Measurements from ENCODE around the gene NUDT1. TPM values are rescaled to one million over a fixed set of nuclear protein-coding genes. Genes with fewer than 3 reads are reported as not detected.

The NUDT1 gene
- 10 to 100 TPM; 12.4 to 18.6 TPM for total RNA-seq
- long read RNA-seq, donor 1, partial matches to known transcripts: 0 of 2 reads
- long read RNA-seq, donor 1, other reads (novel, unspliced or antisense): 0 of 2 reads
- long read RNA-seq, donor 2, partial matches to known transcripts: 0 of 1 reads
- long read RNA-seq, donor 2, other reads (novel, unspliced or antisense): 0 of 1 reads

DNA sequence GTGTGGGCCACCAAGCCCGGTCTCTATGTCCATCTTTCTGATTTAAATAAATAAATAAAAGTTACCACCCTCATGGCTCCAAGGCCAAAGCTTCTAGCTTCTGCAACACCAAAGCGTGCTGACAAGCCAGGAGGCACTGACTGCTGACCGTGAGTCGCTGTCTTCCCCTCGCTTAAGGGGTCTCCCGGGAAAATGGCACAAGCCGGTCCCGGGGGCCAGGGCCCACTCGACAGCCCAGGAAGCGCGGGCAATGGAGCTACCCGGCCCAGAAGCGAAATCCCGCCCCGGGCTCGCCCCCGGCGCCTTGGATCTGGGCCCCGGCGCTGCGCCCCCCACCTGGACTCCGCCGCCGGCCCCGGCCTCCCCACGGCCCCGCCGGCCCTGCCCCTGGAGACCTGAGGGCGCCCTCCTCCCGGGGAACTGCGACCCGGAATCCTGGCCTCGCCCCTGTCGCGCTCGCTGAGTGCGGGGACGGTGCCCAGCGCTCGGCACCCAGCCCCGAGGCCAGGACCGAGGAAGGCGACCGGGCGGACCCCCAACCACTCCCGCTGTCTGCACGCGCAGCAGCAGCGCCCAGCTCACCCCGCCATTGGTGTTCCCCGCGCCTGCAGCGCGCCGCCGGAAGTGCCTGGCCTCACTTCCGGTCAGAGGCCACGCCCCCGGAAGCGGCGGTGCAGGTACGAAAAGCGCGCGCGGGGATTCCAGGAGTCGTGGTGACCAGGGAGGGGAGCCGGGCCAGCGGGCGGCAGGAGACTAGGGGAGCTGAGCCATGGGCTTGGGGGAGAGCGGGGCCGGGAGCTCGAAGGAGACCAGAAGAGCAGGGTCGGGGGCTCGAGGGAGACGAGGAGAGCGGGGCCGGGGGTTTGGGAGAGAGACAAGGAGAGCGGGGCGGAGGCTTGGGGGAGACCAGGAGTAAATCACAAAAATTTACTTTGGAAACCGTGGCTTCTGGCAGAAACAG lies at the start of gene NUDT1, which contains the start of gene MRM2:
NUDT1 (plus strand) TSS at position 647 of the 961 bp plus-strand sequence. CDS start 2,349 bp downstream, outside the sequence.
MRM2 (minus strand) TSS at position 626 of the 961 bp plus-strand sequence; CDS start at position 590, 36 bp downstream.
- intact Hi-C loops (cut with DNase I): loop anchor here in 1 of 2 donors (10.0 kb wide), 1 partner anchor 73 kb away; the partner anchor contains the start of gene SNX8
- peak; percentile 94 for DNase-seq (ENCODE audit: low spot score)

GRCh38 chr7:2192831-2193534 lies 49.0 kb upstream of the NUDT1 start:
- no peak for DNase-seq (ENCODE audit: low spot score)
- intact Hi-C loops (cut with DNase I): no loop called here

- no peak for DNase-seq (ENCODE audit: low spot score)
- intact Hi-C loops (cut with DNase I): no loop called here
Observed at GRCh38 chr7:2193575-2194305, 48.3 kb upstream of the NUDT1 start.

GRCh38 chr7:2195400-2196246 lies 46.4 kb upstream of the NUDT1 start:
- DNase-seq (ENCODE audit: low spot score): no peak
- intact Hi-C loops (cut with DNase I): no loop called here

GRCh38 chr7:2196381-2197378 lies 45.3 kb upstream of the NUDT1 start:
- DNase-seq (ENCODE audit: low spot score): no peak
- intact Hi-C loops (cut with DNase I): no loop called here

DNA sequence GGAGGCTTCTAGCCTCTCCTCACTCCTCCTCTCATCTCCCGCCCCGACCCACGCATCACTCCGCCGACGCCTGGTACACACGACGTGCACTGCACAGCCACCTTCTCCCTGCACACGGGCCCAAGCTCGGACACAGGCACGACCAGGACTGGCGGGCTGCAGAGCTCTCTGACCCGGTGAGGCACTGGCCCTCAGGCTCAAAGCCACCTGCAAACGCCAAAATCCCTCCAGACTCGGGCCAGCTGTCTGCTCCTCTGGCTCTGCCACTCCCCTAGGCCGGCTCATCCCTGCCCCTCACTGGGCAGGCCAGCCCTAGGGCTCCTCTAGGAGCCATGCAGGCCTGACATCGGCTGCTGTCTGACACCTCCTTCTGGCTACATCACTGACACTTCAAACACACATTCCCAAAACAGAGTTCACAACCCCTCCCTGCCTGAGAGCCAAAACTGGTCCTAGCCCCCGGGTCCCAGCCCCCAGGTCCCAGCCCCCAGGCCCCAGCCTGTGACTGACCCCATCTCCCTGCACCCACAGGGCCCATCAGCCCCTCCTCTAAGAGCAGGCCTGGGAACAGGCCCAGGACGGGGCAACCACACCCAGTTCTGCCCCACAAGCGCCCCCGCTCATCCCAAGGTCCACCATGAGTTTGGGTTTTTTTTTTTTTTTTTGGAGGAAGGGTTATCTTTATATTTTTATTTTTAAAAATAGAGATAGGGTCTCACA lies 44.4 kb upstream of the NUDT1 start:
- no peak for DNase-seq (ENCODE audit: low spot score)
- intact Hi-C loops (cut with DNase I): no loop called here

- intact Hi-C loops (cut with DNase I): no loop called here
- DNase-seq (ENCODE audit: low spot score): no peak
Observed at GRCh38 chr7:2198206-2198605, 43.8 kb upstream of the NUDT1 start.

DNA sequence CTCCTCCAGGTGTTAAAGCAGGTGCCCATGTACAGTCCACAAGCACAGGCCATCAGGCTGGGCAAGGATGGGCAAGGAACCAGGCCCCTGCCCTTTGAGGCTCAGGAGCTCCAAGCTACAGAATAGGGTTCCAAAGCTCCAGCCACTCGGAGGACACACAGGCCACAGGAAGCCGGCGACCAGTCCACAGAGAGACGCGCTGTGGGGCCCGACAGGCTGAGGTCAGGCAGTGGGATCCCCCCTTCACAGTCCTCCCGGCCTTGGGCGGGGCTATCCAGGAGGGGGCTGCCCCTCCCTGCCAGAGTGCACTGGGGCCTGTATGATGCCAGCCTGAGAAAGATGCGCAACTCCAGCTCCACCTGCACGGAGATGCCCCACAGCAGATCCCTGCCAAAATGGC lies 43.3 kb upstream of the NUDT1 start:
- intact Hi-C loops (cut with DNase I): no loop called here
- DNase-seq (ENCODE audit: low spot score): no peak

DNA sequence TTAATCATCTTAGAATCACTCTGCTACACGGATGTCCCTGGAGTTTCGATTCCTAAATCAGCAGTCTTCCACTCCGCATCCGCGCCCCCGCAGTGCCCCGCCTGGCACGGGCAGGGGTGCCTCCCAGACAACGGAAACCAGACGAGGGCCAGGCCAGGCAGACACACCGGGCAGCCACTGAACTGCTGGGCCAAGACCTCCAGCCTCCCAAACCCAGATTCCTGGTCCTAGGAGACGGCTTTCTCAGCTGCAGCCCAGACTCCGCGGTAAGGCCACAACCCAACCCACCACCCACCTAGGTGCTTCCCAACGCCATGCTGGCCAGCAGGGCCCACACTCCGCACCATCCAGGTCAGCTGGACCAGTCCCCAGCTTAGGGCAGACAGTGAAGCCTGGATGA lies 42.5 kb upstream of the NUDT1 start:
- no peak for DNase-seq (ENCODE audit: low spot score)
- intact Hi-C loops (cut with DNase I): no loop called here

DNA sequence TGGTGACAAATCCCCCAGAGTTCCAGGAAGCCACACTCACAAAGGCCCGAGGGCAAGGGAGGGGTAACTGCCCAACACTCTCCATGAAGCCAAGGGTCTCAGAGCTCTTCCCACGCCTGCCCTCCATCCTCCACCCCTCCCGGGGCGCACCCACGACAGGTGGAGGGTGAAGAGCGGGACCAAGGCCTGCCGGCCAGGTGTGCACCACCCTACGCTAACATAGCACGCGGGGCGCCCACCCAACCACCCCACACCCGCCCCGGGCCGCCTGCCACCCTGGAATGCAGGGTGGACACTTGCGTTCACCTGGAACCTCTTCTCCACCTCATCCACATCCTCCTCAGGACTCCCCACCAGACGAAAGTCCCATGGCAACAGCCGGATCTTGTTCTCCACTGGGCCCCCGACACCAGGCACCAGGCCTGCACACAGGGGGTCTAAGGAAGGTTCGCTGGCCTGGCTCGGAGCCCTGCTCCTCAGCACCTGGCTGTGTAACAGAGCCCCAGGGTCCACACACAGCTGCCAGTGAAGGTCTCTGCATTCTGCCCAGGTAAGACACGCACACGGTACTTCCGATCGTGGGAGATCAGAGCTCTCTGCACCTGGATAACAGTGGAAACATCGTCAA lies 42.0 kb upstream of the NUDT1 start:
- DNase-seq (ENCODE audit: low spot score): peak; percentile 56
- intact Hi-C loops (cut with DNase I): loop anchor here (10.0 kb wide), 2 partner anchors 525 to 615 kb away; partner anchors contain the start of gene ELFN1 (in 1 of the 2)

GRCh38 chr7:2200584-2200980 lies 41.4 kb upstream of the NUDT1 start:
- intact Hi-C loops (cut with DNase I): loop anchor here (10.0 kb wide), 2 partner anchors 526 to 616 kb away; partner anchors contain the start of gene ELFN1 (in 1 of the 2)
- DNase-seq (ENCODE audit: low spot score): peak; percentile 63

DNA sequence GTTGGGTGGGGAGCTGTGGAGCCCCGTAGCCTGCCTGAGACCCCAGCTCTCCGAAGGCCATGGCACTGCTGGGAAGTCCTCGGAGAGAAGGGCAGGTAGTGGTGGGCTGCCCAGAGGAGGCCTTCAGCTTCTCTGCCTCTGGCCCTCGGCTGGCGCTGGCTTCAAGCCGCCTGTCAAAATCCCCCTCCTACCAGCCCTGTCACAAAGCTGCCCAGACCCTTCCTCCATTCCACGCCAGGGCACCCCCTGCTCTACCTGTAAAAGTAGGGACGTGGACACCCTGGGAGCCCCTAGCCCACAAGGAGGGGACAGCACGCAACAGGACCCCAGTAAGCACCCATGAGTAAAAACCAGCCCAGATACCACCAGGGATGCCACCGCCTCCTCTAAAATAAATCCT lies 40.9 kb upstream of the NUDT1 start:
- DNase-seq (ENCODE audit: low spot score): peak; percentile 41
- intact Hi-C loops (cut with DNase I): loop anchor here (10.0 kb wide), 2 partner anchors 526 to 616 kb away; partner anchors contain the start of gene ELFN1 (in 1 of the 2)

DNA sequence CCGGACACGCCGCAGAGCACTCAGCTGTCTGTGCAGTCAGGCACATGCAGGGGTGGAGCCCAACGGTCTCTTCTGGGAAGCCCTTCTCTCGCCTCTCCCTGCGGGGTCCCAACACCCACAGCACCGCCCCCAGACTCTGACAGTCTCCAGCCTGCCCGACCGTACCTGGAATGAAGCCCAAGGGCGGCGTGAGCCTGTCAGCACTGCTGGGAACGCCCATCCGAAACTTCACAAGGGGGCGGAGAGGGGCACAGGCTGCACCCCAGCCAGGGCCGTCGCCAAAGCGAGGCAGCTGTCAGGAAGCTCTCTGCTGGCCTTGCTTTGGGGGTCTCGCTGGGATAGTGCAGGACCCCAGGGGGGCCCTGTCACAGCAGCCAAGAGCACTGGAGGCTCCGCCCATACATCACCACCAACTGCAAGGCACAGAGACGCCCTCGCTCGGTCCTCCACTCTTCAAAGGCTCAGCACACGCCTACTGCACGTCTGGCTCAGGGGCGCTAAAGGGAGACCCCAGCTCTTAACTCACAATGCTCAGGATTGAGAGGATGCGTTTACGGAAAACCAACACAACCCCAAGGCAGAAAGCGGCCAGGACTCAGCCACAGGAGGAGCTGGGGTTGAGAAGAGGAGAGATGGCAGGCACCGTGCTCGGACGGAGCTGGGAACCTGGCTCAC lies 40.2 kb upstream of the NUDT1 start:
- peak; percentile 75 for DNase-seq (ENCODE audit: low spot score)
- intact Hi-C loops (cut with DNase I): loop anchor here (10.0 kb wide), 2 partner anchors 527 to 617 kb away; partner anchors contain the start of gene ELFN1 (in 1 of the 2)

DNA sequence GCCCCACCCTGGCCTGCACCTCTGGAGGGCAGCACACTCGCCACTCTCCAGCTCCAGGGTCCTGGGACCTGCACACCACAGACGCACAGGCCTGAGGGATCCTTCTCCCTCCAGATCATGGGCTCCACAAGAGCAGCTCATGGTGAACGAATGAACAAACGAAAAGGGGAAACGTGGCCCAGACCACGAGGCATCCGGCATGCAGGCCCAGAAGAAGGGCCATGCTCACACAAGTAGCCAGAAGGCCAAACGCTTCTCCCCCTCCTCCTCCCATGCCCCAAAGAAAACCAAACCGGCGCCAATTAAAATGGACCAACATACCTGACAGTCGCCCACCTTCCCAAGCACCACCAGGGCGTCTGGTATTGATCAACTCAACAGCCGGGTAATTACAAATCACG lies 39.7 kb upstream of the NUDT1 start:
- peak; percentile 63 for DNase-seq (ENCODE audit: low spot score)
- intact Hi-C loops (cut with DNase I): loop anchor here (10.0 kb wide), 2 partner anchors 528 to 618 kb away; partner anchors contain the start of gene ELFN1 (in 1 of the 2)
